ENCODE measurements around the gene RCCD1. TPM values are rescaled to one million over a fixed set of nuclear protein-coding genes. Genes with fewer than 3 reads are reported as not detected.
A peak's percentile ranks its signal among the peaks of the same experiment; 100 is the strongest.

The RCCD1 gene
- total RNA-seq, 1 experiment from 2014 or later = 8.6 TPM

DNA sequence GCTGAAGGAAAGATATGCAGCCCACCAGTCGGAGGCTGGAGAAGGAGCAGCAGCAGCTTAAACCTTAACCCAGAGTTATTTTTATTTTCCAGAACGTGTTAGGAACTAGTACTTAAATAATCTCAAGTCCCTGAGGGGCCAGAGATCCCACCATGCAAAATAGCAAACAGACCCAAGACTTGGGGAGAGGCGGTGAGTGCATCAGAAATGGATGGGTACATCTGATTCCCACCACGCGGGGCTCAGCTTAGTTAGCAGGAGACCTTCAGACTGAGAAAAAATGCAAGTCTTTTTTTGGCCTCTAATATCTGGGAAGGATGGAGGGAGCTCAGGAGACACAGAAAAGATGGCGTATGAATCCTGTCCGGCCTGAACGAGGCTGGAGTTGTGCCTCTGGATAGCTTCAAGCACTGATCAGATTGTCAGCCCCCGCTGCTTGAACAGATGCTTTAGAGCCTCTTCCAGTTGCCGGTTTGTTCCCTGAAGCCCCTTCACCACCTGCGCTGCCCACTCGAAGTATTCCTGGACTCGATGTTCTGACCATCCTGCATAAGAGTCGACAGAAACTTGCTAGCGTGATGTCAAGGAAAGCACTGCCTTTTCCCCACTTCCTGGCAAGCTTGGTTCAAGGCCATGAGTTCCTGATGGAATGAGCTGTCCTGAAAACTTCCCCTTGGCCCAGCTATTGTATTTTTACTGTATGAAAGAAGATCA, 23.7 kb upstream of the RCCD1 start:
- no peak overlapping the region; the same call in 1 of the 2 replicates for H3K4me3 ChIP-seq
- no peak overlapping the region for H3K27ac ChIP-seq
- H3K36me3 ChIP-seq = no peaks in the 10 kb centered on the region
- H3K4me1 ChIP-seq = peaks cover 9% of the 10 kb centered on the region
- H3K27me3 ChIP-seq = no peaks in the 10 kb centered on the region
- H3K9me3 ChIP-seq (replicated peaks) = no peaks in the 10 kb centered on the region
- no peak for DNase-seq

DNA sequence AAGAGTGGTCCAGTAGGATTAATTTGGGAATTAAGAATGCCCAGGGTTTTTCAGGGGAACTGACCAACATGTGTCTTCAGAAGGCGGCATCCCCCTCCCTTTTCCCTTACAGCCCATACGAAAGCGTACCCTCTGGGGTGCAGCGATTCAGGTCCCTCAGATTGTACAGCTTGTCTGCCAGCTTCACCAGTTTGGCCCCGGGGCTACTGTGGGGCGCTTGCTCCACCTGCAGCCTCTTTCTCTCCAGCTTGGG, 23.2 kb upstream of the RCCD1 start:
- DNase-seq = no peak
- Histone ChIP-seq H3K36me3 (no peaks in the 10 kb centered on the region), H3K4me3 (peak overlapping the region; percentile 70), H3K9me3 (replicated peaks) (no peaks in the 10 kb centered on the region), H3K27ac (no peak overlapping the region), H3K4me1 (peaks cover 11% of the 10 kb centered on the region), H3K27me3 (no peaks in the 10 kb centered on the region)

DNA sequence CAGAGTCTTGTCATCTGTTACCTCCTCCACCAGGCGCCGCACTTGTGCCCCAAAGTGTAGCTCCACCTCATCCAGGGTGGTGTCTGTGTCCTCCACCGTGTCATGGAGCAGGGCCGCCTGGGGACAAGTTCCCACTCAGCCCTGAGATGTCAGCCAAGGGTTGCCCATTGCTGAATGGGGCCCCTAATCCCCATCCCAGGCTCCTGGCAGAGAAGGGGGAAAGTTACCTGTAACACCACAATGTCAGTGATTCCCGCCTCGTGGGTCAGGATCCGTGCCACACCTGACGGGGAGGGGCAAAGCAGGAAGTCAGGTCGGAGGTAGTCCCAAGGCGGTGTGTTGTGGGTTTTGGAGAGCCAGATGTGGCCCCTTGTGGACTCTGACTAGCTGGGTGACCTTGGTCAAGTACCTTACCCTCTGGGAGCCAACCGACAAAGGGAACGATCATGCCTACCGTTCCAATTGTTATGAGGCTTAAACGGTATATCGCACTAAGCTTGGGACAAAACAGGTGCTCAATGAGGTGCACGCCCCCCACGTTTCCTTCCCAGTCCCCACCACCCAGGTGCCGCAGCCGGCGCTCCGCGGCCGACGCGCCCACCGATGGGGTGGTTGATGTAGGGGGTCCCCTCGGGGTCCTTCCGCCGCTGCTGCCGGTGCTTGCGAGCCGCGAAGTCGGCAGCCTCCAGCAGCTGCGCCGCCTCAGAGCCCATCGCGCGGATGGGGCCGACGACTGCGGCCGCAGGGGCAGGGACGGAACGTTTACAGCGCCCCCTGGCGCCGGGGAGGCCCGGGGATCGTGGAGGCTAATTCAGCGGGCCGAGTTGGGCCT, 22.6 kb upstream of the RCCD1 start, which contains the start of gene HDDC3:
Gene HDDC3 (minus strand): TSS at position 722 of the 832 bp plus-strand sequence. CDS start 9 bp downstream, at position 713.
- peak; percentile 88 to 95 for DNase-seq
- H3K27me3 ChIP-seq = no peaks in the 10 kb centered on the region
- H3K27ac ChIP-seq = peak within 1 kb of the TSS; percentile 16; the same call in 1 of the 2 replicates
- peaks cover 4% of the 10 kb centered on the region; the same call in 1 of the 2 replicates for H3K36me3 ChIP-seq
- no peaks in the 10 kb centered on the region for H3K9me3 ChIP-seq (replicated peaks)
- peak within 1 kb of the TSS; percentile 70 for H3K4me3 ChIP-seq
- peaks cover 11% of the 10 kb centered on the region for H3K4me1 ChIP-seq

DNA sequence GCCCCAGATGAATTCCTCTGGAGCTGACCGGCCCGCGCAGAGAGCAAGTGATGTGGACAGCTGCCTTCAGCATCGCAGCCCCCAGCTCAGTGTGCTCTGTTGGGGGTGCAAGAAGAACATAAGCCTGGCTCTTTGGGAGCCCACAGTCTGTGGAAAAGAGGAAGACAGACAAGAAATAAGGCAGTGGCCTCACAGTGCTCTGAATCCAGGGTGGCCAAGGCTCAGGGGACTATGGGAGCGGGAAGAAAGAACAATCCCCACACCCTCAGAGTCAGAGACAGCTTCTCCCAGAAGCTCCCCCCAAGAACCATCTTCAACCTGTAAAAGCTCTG, 22.1 kb upstream of the RCCD1 start:
- Histone ChIP-seq H3K27me3 (no peaks in the 10 kb centered on the region), H3K4me1 (peaks cover 11% of the 10 kb centered on the region), H3K27ac (no peak overlapping the region; the same call in 1 of the 2 replicates), H3K36me3 (peaks cover 6% of the 10 kb centered on the region), H3K4me3 (peak overlapping the region; percentile 70), H3K9me3 (replicated peaks) (no peaks in the 10 kb centered on the region)
- no peak for DNase-seq

DNA sequence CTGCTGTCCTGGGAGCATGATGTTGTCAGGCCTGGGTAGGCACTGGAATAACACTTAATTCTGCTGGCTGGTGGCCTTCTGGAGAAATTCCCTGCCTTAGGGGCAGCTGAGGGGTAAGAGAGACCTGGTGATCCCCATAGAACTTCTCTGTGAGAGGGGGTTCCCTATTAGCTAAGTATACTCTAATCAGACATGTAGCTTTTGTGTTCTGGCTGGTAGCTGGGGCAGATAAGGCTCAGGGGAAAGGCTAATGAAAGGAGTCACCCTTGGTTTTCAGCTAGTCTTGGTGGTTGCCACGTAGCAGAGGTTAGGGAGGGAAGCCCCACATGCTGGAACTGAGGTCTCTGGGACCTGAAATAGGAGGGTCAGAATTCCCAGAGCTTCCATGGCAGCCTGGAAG, 21.4 kb upstream of the RCCD1 start:
- Histone ChIP-seq H3K4me3 (no peak overlapping the region), H3K27me3 (no peaks in the 10 kb centered on the region), H3K4me1 (peaks cover 11% of the 10 kb centered on the region), H3K9me3 (replicated peaks) (no peaks in the 10 kb centered on the region), H3K27ac (no peak overlapping the region), H3K36me3 (peaks cover 12% of the 10 kb centered on the region)
- no peak for DNase-seq

DNA sequence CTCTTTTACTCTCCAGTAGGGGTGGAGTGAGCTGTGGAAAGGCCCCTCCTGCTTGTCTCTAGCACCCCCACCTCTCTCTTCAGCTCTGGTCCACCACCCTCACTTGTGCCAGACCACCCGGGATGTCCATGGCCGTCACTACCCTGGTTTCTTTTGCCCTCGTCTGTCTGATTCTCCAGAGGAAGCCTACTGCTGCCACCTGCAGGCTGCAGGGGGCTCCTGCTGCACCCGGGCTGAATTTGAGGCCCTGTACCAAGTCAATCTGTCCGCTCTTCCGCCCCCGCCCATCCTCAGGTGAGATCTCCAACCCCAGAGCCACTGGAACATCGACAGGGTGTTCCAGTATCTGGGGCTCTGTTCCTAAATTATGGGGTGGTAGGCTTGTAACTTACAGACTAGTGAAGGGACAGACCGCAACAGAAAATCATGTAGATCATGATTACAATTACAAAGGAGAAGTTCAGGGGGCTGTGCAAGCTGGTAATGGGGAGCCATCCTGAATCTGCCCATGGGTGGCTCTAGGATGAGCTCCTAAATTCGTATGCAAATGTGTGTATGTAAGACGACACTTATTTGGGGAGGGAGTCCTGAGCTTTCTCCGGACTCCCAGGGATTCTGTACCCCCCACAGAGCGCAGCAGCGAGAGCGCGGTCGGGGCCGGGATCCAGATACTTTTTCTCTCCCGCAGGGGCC, 20.3 kb upstream of the RCCD1 start:
- Histone ChIP-seq H3K27me3 (no peaks in the 10 kb centered on the region), H3K27ac (no peak overlapping the region), H3K4me3 (peak overlapping the region; percentile 93), H3K9me3 (replicated peaks) (no peaks in the 10 kb centered on the region), H3K36me3 (peaks cover 13% of the 10 kb centered on the region), H3K4me1 (peaks cover 11% of the 10 kb centered on the region)
- DNase-seq = peak; percentile 86 to 91

DNA sequence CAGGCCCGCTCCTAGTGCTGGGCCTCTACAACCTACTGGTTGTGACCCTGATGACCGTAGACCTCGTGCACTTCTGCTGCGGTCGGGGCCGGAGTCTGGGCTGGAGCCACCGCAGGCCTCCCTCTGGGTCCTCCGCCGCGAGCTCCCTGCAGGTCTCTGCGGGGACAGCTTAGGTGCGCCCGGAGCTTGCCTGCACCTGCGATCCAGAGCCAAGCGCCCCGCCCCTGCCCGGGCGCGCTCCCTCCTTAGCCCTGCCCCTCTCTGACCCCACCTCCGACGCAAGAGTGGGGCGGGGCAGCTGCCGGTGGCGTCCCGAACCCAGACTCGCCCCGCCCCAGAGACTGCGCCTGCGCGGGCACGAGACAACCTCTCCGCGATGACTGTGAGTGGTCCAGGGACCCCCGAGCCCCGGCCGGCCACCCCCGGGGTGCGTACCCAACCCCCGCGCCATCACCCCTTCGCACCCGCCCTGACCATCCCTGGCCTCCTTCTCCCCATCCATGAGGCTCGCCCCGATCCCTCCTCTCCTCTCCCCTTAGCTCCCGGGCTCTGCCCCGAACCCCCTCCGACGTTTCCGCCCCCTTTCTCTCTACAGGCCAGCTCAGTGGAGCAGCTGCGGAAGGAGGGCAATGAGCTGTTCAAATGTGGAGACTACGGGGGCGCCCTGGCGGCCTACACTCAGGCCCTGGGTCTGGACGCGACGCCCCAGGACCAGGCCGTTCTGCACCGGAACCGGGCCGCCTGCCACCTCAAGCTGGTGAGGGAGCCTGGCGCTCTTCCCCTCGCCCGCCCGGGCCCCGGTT, 19.5 kb upstream of the RCCD1 start, which contains the start of gene UNC45A:
Gene UNC45A (plus strand): TSS at position 337 of the 803 bp plus-strand sequence. CDS start 40 bp downstream, at position 377.
- Histone ChIP-seq H3K9me3 (replicated peaks) (no peaks in the 10 kb centered on the region), H3K27me3 (no peaks in the 10 kb centered on the region), H3K4me1 (peaks cover 11% of the 10 kb centered on the region), H3K4me3 (peak within 1 kb of the TSS; percentile 93), H3K27ac (peak within 1 kb of the TSS; percentile 64), H3K36me3 (peaks cover 20% of the 10 kb centered on the region)
- peak; percentile 91 to 92 for DNase-seq

DNA sequence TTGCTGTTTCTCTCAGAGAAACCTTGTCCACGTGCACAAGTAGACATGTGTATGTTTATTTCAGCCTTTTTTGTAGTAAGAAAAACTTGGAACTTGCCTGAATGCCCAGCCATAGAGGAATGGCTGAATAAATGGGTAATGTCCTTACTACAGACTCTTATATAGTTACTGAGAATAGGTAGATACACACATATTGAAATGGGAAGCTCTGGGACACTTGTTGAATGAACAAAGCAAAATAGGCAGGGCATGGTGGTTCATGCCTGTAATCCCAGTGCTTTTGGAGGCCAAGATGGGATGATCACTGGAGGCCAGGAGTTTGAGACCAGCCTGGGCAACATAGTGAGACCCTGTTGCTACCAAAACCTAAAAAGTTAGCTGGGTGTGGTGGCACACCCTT, 17.9 kb upstream of the RCCD1 start:
- Histone ChIP-seq H3K4me3 (no peak overlapping the region), H3K36me3 (peaks cover 32% of the 10 kb centered on the region), H3K27ac (no peak overlapping the region), H3K27me3 (no peaks in the 10 kb centered on the region), H3K9me3 (replicated peaks) (no peaks in the 10 kb centered on the region), H3K4me1 (peaks cover 10% of the 10 kb centered on the region)
- no peak for DNase-seq

DNA sequence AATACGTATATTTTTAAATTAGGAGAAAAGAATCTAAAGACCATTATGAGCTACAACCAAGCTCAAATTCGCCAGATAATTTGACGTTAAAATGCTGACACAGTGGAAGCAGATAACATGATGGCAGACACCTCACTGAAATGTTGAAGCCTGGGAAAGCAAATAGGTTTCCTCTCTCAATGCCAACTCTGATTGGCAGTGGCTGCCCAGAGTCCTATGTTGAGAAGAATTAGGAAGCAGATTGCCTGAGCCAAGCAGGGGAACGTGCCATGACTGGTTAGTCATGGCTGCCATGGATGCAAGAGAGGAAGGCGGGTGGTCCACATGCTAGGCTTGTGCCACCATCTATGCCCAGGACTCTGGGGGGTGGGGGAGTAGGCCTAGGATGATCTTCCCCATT, 16.4 kb upstream of the RCCD1 start:
- no peak for DNase-seq
- H3K27me3 ChIP-seq = no peaks in the 10 kb centered on the region
- no peaks in the 10 kb centered on the region for H3K9me3 ChIP-seq (replicated peaks)
- H3K27ac ChIP-seq = no peak overlapping the region
- no peak overlapping the region for H3K4me3 ChIP-seq
- peaks cover 3% of the 10 kb centered on the region; the same call in 1 of the 2 replicates for H3K4me1 ChIP-seq
- H3K36me3 ChIP-seq = peaks cover 41% of the 10 kb centered on the region

DNA sequence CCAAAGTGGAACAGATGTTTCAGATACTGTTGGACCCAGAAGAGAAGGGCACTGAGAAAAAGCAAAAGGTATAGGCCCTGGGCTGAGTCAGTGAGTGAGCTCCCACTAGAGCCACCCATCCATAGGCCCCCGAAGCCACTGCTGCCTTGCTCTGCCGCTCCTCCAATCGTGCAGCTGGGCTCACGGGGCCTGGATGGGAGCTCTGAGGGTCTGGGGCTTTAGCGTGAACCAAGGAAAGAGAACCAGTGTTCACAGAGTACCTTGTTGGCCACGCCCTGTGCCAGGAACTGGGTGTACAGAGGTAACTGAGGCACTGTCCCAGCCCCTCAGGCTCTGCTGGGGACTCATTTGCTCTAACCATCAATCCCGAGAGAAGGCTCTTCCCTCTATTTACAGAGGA, 14.9 kb upstream of the RCCD1 start:
- H3K27ac ChIP-seq = no peak overlapping the region
- H3K36me3 ChIP-seq = peaks cover 50% of the 10 kb centered on the region

DNA sequence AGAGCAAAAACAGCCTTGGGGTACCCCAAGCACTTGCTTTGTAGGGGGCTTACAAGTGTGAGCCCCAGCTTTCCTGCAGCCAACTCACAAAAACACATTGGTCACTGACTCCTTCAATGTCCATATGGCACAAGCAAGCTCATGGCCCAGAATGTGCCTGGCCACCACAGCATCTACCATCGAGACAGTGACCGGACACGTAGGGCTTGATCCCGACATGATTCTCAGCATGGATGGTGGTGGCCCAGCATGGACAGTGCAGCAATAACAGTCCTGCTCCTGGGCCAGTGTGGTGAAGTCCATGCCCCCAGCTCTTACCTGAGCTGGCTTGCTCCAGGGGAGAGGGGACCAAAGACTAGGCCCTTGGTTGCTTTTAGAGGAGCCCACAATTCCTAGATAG, 13.6 kb upstream of the RCCD1 start:
- H3K4me1 ChIP-seq = peaks cover 2% of the 10 kb centered on the region; the same call in 1 of the 2 replicates
- H3K4me3 ChIP-seq = no peak overlapping the region
- H3K9me3 ChIP-seq (replicated peaks) = no peaks in the 10 kb centered on the region
- no peak for DNase-seq
- H3K36me3 ChIP-seq = peaks cover 61% of the 10 kb centered on the region
- H3K27ac ChIP-seq = no peak overlapping the region
- H3K27me3 ChIP-seq = no peaks in the 10 kb centered on the region

More for the DNA sequence above, 14.9 kb upstream of the RCCD1 start:
- Histone ChIP-seq H3K4me1 (peaks cover 3% of the 10 kb centered on the region; the same call in 1 of the 2 replicates), H3K4me3 (no peak overlapping the region), H3K27me3 (no peaks in the 10 kb centered on the region), H3K9me3 (replicated peaks) (no peaks in the 10 kb centered on the region)
- DNase-seq = no peak

DNA sequence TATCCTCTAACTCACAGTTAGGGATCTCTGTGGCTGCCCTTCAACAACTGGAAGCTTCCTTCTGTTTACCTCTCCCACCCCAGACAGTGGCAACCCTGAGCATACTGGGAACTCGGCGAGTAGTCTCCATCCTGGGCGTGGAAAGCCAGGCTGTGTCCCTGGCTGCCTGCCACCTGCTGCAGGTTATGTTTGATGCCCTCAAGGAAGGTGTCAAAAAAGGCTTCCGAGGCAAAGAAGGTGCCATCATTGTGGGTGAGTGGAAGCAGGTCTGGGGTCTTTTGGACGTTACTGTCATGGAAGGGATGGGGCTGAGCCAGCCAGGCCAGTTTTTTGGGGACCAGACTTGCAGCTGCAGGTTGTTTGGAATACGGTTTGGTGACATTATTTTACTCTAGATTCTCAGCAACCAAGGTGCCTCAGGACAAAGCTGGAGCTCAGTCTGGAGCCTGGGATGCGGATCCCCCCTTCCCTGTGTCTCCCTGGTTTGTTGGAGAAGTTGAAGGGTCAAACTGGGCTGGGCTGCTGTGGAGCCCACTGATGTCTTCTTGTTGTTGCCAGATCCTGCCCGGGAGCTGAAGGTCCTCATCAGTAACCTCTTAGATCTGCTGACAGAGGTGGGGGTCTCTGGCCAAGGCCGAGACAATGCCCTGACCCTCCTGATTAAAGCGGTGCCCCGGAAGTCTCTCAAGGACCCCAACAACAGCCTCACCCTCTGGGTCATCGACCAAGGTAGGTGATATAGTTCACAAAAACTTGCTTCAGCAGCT, 12.1 kb upstream of the RCCD1 start:
- peaks cover 67% of the 10 kb centered on the region for H3K36me3 ChIP-seq
- no peak for DNase-seq

DNA sequence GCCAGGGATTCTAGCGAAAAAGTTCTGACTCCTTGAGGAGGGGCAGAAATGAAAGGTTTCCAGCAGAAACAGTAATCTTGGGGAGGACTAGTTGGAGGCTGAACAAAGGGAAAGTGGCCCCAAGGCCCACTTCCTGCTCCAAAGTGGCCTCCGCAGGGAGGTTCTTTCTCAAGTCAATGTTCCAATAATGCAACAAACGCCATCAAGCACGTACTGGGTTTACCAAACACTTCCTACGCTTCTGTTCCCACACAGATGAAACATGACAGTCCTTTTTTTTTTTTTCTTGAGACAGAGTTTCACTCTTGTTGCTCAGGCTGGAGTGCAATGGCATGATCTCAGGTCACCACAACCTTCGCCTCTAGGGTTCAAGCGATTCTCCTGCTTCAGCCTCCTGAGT, 9.6 kb upstream of the RCCD1 start:
- H3K27ac ChIP-seq = no peak overlapping the region
- no peak overlapping the region for H3K4me3 ChIP-seq
- no peaks in the 10 kb centered on the region for H3K9me3 ChIP-seq (replicated peaks)
- no peaks in the 10 kb centered on the region for H3K27me3 ChIP-seq
- H3K36me3 ChIP-seq = peaks cover 65% of the 10 kb centered on the region
- H3K4me1 ChIP-seq = no peaks in the 10 kb centered on the region
- no peak for DNase-seq

More for the DNA sequence above, 12.1 kb upstream of the RCCD1 start:
- H3K27ac ChIP-seq = no peak overlapping the region
- no peak overlapping the region for H3K4me3 ChIP-seq
- H3K27me3 ChIP-seq = no peaks in the 10 kb centered on the region
- H3K9me3 ChIP-seq (replicated peaks) = no peaks in the 10 kb centered on the region
- H3K4me1 ChIP-seq = no peaks in the 10 kb centered on the region

DNA sequence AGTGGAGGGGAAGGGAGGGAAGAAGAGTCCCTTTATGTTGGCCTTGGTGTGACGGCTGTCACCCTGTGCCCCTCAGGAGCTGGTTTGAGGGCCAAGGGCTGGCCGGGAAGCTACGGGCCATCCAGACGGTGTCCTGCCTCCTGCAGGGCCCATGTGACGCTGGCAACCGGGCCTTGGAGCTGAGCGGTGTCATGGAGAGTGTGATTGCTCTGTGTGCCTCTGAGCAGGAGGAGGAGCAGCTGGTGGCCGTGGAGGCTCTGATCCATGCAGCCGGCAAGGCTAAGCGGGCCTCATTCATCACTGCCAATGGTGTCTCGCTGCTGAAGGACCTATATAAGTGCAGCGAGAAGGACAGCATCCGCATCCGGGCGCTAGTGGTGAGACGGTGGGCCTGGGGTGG, 8.1 kb upstream of the RCCD1 start:
- H3K4me3 ChIP-seq = no peak overlapping the region
- no peak overlapping the region for H3K27ac ChIP-seq
- H3K9me3 ChIP-seq (replicated peaks) = no peaks in the 10 kb centered on the region
- DNase-seq = no peak
- peaks cover 66% of the 10 kb centered on the region for H3K36me3 ChIP-seq
- H3K27me3 ChIP-seq = no peaks in the 10 kb centered on the region
- H3K4me1 ChIP-seq = no peaks in the 10 kb centered on the region

All from SJCRH30 (cell line).